Neural cell (in vitro differentiated cells): ENCODE measurements around the gene SMAP2. TPM values are rescaled to one million over a fixed set of nuclear protein-coding genes. Genes with fewer than 3 reads are reported as not detected.

Source experiments
- H2AFZ ChIP-seq: fragments of 200-600, 300-800 bp; sonication (generic), shearing (Covaris generic); 2 replicates; pipeline ENCODE4 v1.6.0; 2014; ENCODE audit warnings: low read depth, mild to moderate bottlenecking, antibody characterized with exemption, low read length, moderate library complexity
- H3F3A ChIP-seq: fragments of 200-600 bp; shearing (Covaris generic); 2 replicates; pipeline ENCODE4 v1.6.1; 2016; ENCODE audit warnings: mild to moderate bottlenecking, moderate library complexity, mixed read lengths, antibody characterized with exemption, low read length; ENCODE audit not compliant: insufficient read depth, poor library complexity, severe bottlenecking
- H3K27ac ChIP-seq: fragments of 200-600, 300-800 bp; sonication (generic), shearing (Covaris generic); 2 replicates; pipeline ENCODE4 v1.5.1; 2014; ENCODE audit warnings: mild to moderate bottlenecking, low read length, moderate library complexity
- H3K27me3 ChIP-seq: fragments of 300-800, 200-600 bp; sonication (generic), shearing (Covaris generic); 2 replicates; pipeline ENCODE4 v1.6.0; 2014; ENCODE audit warnings: mild to moderate bottlenecking, low read depth, low read length, moderate library complexity; ENCODE audit not compliant: insufficient read depth
- H3K36me3 ChIP-seq: fragments of 300-800, 200-600 bp; sonication (generic), shearing (Covaris generic); 2 replicates; pipeline ENCODE4 v1.5.1; 2014; ENCODE audit warnings: mild to moderate bottlenecking, antibody characterized with exemption, low read length, moderate library complexity; ENCODE audit not compliant: insufficient read depth
- H3K4me2 ChIP-seq: fragments of 300-800, 200-600 bp; sonication (generic), shearing (Covaris generic); 2 replicates; pipeline ENCODE4 v1.6.0; 2014; ENCODE audit warnings: mild to moderate bottlenecking, low read length
- H3K4me3 ChIP-seq: fragments of 300-800, 200-600 bp; sonication (generic), shearing (Covaris generic); 2 replicates; pipeline ENCODE4 v1.5.1; 2014; ENCODE audit warnings: mild to moderate bottlenecking, low read length, moderate library complexity
- H3K79me2 ChIP-seq: fragments of 200-600 bp; shearing (Covaris generic); replicated peaks from 2 replicates; pipeline ENCODE4 v1.6.0; 2014; ENCODE audit warnings: mild to moderate bottlenecking, low read length, moderate library complexity; ENCODE audit not compliant: insufficient read depth
- H3K9ac ChIP-seq: fragments of 300-800, 200-600 bp; sonication (generic), shearing (Covaris generic); 2 replicates; pipeline ENCODE4 v1.6.1; 2016; ENCODE audit warnings: mild to moderate bottlenecking, low read length, mixed read lengths
- H3K9me2 ChIP-seq: fragments of 200-600 bp; shearing (Covaris generic); 2 replicates; pipeline ENCODE4 v1.6.1; 2016; ENCODE audit warnings: mild to moderate bottlenecking, low read length, mixed read lengths; ENCODE audit not compliant: insufficient read depth
- H3K9me3 ChIP-seq: fragments of 200-600, 300-800 bp; sonication (generic), shearing (Covaris generic); 2 replicates; pipeline ENCODE4 v1.6.1; 2016; ENCODE audit warnings: mild to moderate bottlenecking, mixed run types, low read length, moderate library complexity, mixed read lengths
- H4K20me1 ChIP-seq: fragments of 200-600 bp; shearing (Covaris generic); 2 replicates; pipeline ENCODE4 v1.6.1; 2016; ENCODE audit warnings: mild to moderate bottlenecking, mixed run types; ENCODE audit not compliant: insufficient read depth
- EP300 ChIP-seq: fragments of 450-650 bp; conservative IDR thresholded peaks from 2 replicates; pipeline ENCODE4 v1.6.1; 2014; ENCODE audit warnings: antibody characterized with exemption, mild to moderate bottlenecking, moderate library complexity; ENCODE audit not compliant: poor library complexity, severe bottlenecking
- EZH2 ChIP-seq: fragments of 200-600, 300-800 bp; shearing (Covaris generic), sonication (generic); IDR thresholded peaks from 2 replicates; pipeline ENCODE4 v1.6.1; 2014; ENCODE audit warnings: antibody characterized with exemption, low read length, borderline replicate concordance, mild to moderate bottlenecking; ENCODE audit not compliant: insufficient read depth, poor library complexity, severe bottlenecking
- MXI1 ChIP-seq: fragments of 450-650 bp; conservative IDR thresholded peaks from 2 replicates; pipeline ENCODE4 v1.6.1; 2014; ENCODE audit warnings: antibody characterized with exemption, mild to moderate bottlenecking; ENCODE audit not compliant: poor library complexity, severe bottlenecking
- POLR2AphosphoS5 ChIP-seq: IDR thresholded peaks from 2 replicates; pipeline ENCODE4 v1.6.1; 2012
- RAD21 ChIP-seq: fragments of 450-650 bp; conservative IDR thresholded peaks from 2 replicates; pipeline ENCODE4 v1.6.1; 2014; ENCODE audit warnings: antibody characterized with exemption, mild to moderate bottlenecking, moderate library complexity
- SMC3 ChIP-seq: fragments of 450-650 bp; conservative IDR thresholded peaks from 2 replicates; pipeline ENCODE4 v1.6.1; 2014; ENCODE audit warnings: antibody characterized with exemption, mild to moderate bottlenecking, moderate library complexity; ENCODE audit not compliant: poor library complexity
- TAF1 ChIP-seq: IDR thresholded peaks from 2 replicates; pipeline ENCODE4 v1.6.1; 2012; ENCODE audit warnings: low read depth
- polyA plus RNA-seq: library from polyadenylated mRNA; depleted of rRNA; stranded (reverse); fragments of >200 nt; gene quantifications from 2 replicates; pipeline ENCODE4 v1.2.3, GENCODE V29; 2014
- TF ChIP-seq, protein P1 (sequence below): IDR thresholded peaks from 2 replicates; pipeline ENCODE4 v1.6.1; 2012; ENCODE audit warnings: borderline replicate concordance
- TF ChIP-seq, protein P2 (sequence below): fragments of 450-650 bp; IDR thresholded peaks from 2 replicates; pipeline ENCODE4 v1.5.1; 2014; ENCODE audit warnings: antibody characterized with exemption, mild to moderate bottlenecking, moderate library complexity; ENCODE audit not compliant: poor library complexity, severe bottlenecking

SMAP2 gene
- polyA plus RNA-seq, 1 donor from 2014 or later = 46.8 TPM

DNA sequence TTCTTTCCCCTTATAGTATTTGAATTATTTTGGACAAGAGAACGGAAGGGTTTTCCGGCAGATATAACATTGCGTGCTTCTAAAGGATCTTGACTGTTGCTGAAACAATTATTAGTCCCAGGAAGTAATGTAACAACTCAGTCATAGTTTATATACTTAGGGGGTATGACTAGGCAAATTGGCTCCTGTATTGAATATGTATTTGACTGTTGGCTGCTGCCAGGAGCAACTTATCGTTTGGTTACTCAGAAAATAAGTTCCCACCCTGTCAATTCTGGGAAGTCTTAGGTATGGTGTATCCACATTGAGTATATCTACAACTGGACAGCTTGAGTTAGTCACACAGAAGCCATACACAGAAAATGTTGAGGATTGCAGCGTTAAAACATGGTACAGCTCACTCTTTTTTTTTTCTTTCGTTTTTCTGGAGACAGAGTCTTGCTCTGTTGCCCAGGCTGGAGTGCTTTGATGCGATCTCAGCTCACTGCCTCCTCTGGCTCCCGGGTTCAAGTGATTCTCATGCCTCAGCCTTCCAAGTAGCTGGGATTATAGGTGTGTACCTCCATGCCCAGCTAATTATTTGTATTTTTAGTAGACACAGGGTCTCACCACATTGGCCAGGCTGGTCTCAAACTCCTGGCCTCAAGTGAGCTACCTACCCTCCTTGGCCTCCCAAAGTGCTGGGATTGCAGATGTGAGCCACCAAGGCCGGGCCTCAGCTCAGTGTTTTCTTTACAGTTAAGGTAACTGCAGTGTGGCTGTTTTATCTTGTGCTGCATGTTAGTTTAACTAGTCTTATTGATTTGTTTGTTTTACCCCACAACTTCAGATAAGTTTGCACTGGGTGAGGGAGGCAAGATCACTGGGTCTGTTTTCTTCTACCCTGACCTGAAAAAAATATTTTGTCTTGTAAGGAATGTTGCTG, 10.2 kb downstream of the SMAP2 start:
- TF ChIP-seq EP300 (no peak), MXI1 (no peak), TAF1 (no peak), SMC3 (no peak), RAD21 (no peak), POLR2AphosphoS5 (no peak), EZH2 (no peak)
- TF ChIP-seq, protein P1, sequence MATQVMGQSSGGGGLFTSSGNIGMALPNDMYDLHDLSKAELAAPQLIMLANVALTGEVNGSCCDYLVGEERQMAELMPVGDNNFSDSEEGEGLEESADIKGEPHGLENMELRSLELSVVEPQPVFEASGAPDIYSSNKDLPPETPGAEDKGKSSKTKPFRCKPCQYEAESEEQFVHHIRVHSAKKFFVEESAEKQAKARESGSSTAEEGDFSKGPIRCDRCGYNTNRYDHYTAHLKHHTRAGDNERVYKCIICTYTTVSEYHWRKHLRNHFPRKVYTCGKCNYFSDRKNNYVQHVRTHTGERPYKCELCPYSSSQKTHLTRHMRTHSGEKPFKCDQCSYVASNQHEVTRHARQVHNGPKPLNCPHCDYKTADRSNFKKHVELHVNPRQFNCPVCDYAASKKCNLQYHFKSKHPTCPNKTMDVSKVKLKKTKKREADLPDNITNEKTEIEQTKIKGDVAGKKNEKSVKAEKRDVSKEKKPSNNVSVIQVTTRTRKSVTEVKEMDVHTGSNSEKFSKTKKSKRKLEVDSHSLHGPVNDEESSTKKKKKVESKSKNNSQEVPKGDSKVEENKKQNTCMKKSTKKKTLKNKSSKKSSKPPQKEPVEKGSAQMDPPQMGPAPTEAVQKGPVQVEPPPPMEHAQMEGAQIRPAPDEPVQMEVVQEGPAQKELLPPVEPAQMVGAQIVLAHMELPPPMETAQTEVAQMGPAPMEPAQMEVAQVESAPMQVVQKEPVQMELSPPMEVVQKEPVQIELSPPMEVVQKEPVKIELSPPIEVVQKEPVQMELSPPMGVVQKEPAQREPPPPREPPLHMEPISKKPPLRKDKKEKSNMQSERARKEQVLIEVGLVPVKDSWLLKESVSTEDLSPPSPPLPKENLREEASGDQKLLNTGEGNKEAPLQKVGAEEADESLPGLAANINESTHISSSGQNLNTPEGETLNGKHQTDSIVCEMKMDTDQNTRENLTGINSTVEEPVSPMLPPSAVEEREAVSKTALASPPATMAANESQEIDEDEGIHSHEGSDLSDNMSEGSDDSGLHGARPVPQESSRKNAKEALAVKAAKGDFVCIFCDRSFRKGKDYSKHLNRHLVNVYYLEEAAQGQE = no peak
- TF ChIP-seq, protein P2, sequence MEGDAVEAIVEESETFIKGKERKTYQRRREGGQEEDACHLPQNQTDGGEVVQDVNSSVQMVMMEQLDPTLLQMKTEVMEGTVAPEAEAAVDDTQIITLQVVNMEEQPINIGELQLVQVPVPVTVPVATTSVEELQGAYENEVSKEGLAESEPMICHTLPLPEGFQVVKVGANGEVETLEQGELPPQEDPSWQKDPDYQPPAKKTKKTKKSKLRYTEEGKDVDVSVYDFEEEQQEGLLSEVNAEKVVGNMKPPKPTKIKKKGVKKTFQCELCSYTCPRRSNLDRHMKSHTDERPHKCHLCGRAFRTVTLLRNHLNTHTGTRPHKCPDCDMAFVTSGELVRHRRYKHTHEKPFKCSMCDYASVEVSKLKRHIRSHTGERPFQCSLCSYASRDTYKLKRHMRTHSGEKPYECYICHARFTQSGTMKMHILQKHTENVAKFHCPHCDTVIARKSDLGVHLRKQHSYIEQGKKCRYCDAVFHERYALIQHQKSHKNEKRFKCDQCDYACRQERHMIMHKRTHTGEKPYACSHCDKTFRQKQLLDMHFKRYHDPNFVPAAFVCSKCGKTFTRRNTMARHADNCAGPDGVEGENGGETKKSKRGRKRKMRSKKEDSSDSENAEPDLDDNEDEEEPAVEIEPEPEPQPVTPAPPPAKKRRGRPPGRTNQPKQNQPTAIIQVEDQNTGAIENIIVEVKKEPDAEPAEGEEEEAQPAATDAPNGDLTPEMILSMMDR = no peak
- Histone ChIP-seq H3K27me3 (no peaks in the 10 kb centered on the region), H3F3A (no peaks in the 10 kb centered on the region), H3K9ac (no peak overlapping the region), H3K4me2 (no peak overlapping the region), H3K27ac (no peak overlapping the region), H4K20me1 (no peaks in the 10 kb centered on the region), H3K36me3 (no peaks in the 10 kb centered on the region), H3K9me2 (no peaks in the 10 kb centered on the region), H3K4me3 (no peak overlapping the region), H3K9me3 (no peaks in the 10 kb centered on the region), H3K79me2 (peaks cover 31% of the 10 kb centered on the region), H2AFZ (no peak overlapping the region)

DNA sequence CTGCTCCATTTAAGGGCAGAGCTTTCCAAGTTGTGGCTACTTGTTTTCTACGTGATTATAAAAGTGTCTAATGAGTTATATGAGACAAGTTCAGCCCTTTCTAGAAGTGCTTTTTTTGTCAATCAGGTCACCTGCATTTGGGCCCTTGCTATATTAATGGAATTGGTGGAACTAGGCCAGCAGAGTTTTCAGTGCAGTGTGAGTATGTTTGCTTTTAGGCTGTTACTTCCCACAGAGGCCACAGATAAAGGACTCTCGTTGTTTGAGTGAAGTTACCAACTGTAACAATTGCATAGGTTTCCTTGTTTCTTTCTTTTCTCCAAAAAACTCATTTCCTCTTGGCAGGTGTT, 10.9 kb downstream of the SMAP2 start:
- Histone ChIP-seq H4K20me1 (no peaks in the 10 kb centered on the region), H3K4me3 (no peak overlapping the region), H3K9me2 (no peaks in the 10 kb centered on the region), H3K4me2 (no peak overlapping the region), H2AFZ (no peak overlapping the region), H3K36me3 (no peaks in the 10 kb centered on the region), H3K9ac (no peak overlapping the region), H3K27ac (no peak overlapping the region), H3K79me2 (peaks cover 30% of the 10 kb centered on the region), H3K27me3 (no peaks in the 10 kb centered on the region), H3K9me3 (no peaks in the 10 kb centered on the region), H3F3A (no peaks in the 10 kb centered on the region)
- TF ChIP-seq POLR2AphosphoS5 (no peak), EP300 (no peak), RAD21 (no peak), MXI1 (no peak), EZH2 (no peak), TAF1 (no peak), SMC3 (no peak)
- TF ChIP-seq, protein P1 = no peak
- TF ChIP-seq, protein P2 = no peak
